ENCODE results near the gene UBE2V1.

The UBE2V1 gene

GRCh38 chr20:50099565-50099991 is 13.4 kb downstream of the UBE2V1 start:
- DNase-seq (ENCODE audit: insufficient read length, low spot score) (no peak), FAIRE-seq (no peak)
- TF ChIP-seq TAF1 (IDR thresholded peaks at IDR 0.05; ENCODE audit: low read depth, low read length), result no peak
- TF ChIP-seq POLR2A (IDR thresholded peaks at IDR 0.05; ENCODE audit: low read depth, low read length), result no peak
- no peak for TF ChIP-seq PAX5 (IDR thresholded peaks at IDR 0.05; ENCODE audit: insufficient read depth, low read length, severe bottlenecking)
- no peak for TF ChIP-seq POLR2AphosphoS5 (IDR thresholded peaks at IDR 0.05; ENCODE audit: low read depth, low read length)
- no peak for TF ChIP-seq SPI1 (IDR thresholded peaks at IDR 0.05; ENCODE audit: low read depth, low read length)
- TF ChIP-seq POU2F2 (IDR thresholded peaks at IDR 0.05; ENCODE audit: low read depth, low read length), result no peak

GRCh38 chr20:50099113-50099512 is 13.8 kb downstream of the UBE2V1 start:
- DNase-seq (ENCODE audit: insufficient read length, low spot score), result no peak
- TF ChIP-seq POU2F2 (IDR thresholded peaks at IDR 0.05; ENCODE audit: low read depth, low read length) (no peak), POLR2AphosphoS5 (IDR thresholded peaks at IDR 0.05; ENCODE audit: low read depth, low read length) (no peak), POLR2A (IDR thresholded peaks at IDR 0.05; ENCODE audit: low read depth, low read length) (no peak), TAF1 (IDR thresholded peaks at IDR 0.05; ENCODE audit: low read depth, low read length) (no peak), SPI1 (IDR thresholded peaks at IDR 0.05; ENCODE audit: low read depth, low read length) (no peak), PAX5 (IDR thresholded peaks at IDR 0.05; ENCODE audit: insufficient read depth, low read length, severe bottlenecking) (no peak)
- FAIRE-seq, result no peak

GRCh38 chr20:50098259-50098658 is 14.7 kb downstream of the UBE2V1 start:
- FAIRE-seq (no peak), DNase-seq (ENCODE audit: insufficient read length, low spot score) (no peak)
- no peak for TF ChIP-seq POU2F2 (IDR thresholded peaks at IDR 0.05; ENCODE audit: low read depth, low read length)
- no peak for TF ChIP-seq PAX5 (IDR thresholded peaks at IDR 0.05; ENCODE audit: insufficient read depth, low read length, severe bottlenecking)
- TF ChIP-seq POLR2AphosphoS5 (IDR thresholded peaks at IDR 0.05; ENCODE audit: low read depth, low read length), result no peak
- no peak for TF ChIP-seq TAF1 (IDR thresholded peaks at IDR 0.05; ENCODE audit: low read depth, low read length)
- no peak for TF ChIP-seq SPI1 (IDR thresholded peaks at IDR 0.05; ENCODE audit: low read depth, low read length)
- TF ChIP-seq POLR2A (IDR thresholded peaks at IDR 0.05; ENCODE audit: low read depth, low read length), result no peak

GRCh38 chr20:50097843-50098242 is 15.1 kb downstream of the UBE2V1 start:
- FAIRE-seq (no peak), DNase-seq (ENCODE audit: insufficient read length, low spot score) (no peak)
- TF ChIP-seq SPI1 (IDR thresholded peaks at IDR 0.05; ENCODE audit: low read depth, low read length), result no peak

- no peak for TF ChIP-seq POLR2A (IDR thresholded peaks at IDR 0.05; ENCODE audit: low read depth, low read length)
- no peak for TF ChIP-seq POU2F2 (IDR thresholded peaks at IDR 0.05; ENCODE audit: low read depth, low read length)
- TF ChIP-seq PAX5 (IDR thresholded peaks at IDR 0.05; ENCODE audit: insufficient read depth, low read length, severe bottlenecking), result no peak
- TF ChIP-seq TAF1 (IDR thresholded peaks at IDR 0.05; ENCODE audit: low read depth, low read length), result no peak
- no peak for TF ChIP-seq SPI1 (IDR thresholded peaks at IDR 0.05; ENCODE audit: low read depth, low read length)
- no peak for TF ChIP-seq POLR2AphosphoS5 (IDR thresholded peaks at IDR 0.05; ENCODE audit: low read depth, low read length)
- FAIRE-seq, result no peak
Observed at GRCh38 chr20:50096237-50096636, 16.7 kb downstream of the UBE2V1 start.

GRCh38 chr20:50095476-50096078 is 17.4 kb downstream of the UBE2V1 start:
- no peak for DNase-seq (ENCODE audit: insufficient read length, low spot score)
- no peak for TF ChIP-seq TAF1 (IDR thresholded peaks at IDR 0.05; ENCODE audit: low read depth, low read length)
- TF ChIP-seq PAX5 (IDR thresholded peaks at IDR 0.05; ENCODE audit: insufficient read depth, low read length, severe bottlenecking), result no peak
- TF ChIP-seq POU2F2 (IDR thresholded peaks at IDR 0.05; ENCODE audit: low read depth, low read length), result no peak
- no peak for TF ChIP-seq SPI1 (IDR thresholded peaks at IDR 0.05; ENCODE audit: low read depth, low read length)
- no peak; the same call in 1 of the 2 replicates for TF ChIP-seq POLR2AphosphoS5 (IDR thresholded peaks at IDR 0.05; ENCODE audit: low read depth, low read length)
- no peak for TF ChIP-seq POLR2A (IDR thresholded peaks at IDR 0.05; ENCODE audit: low read depth, low read length)
- FAIRE-seq, result no peak

More at GRCh38 chr20:50096237-50096636, 16.7 kb downstream of the UBE2V1 start:
- DNase-seq (ENCODE audit: insufficient read length, low spot score), result no peak

GRCh38 chr20:50094522-50094921 is 18.4 kb downstream of the UBE2V1 start:
- FAIRE-seq, result no peak
- DNase-seq (ENCODE audit: insufficient read length, low spot score), result no peak
- TF ChIP-seq POLR2A (IDR thresholded peaks at IDR 0.05; ENCODE audit: low read depth, low read length) (no peak), SPI1 (IDR thresholded peaks at IDR 0.05; ENCODE audit: low read depth, low read length) (no peak), PAX5 (IDR thresholded peaks at IDR 0.05; ENCODE audit: insufficient read depth, low read length, severe bottlenecking) (no peak), POLR2AphosphoS5 (IDR thresholded peaks at IDR 0.05; ENCODE audit: low read depth, low read length) (no peak), TAF1 (IDR thresholded peaks at IDR 0.05; ENCODE audit: low read depth, low read length) (no peak), POU2F2 (IDR thresholded peaks at IDR 0.05; ENCODE audit: low read depth, low read length) (no peak)

- no peak for TF ChIP-seq TAF1 (IDR thresholded peaks at IDR 0.05; ENCODE audit: low read depth, low read length)
- TF ChIP-seq POLR2AphosphoS5 (IDR thresholded peaks at IDR 0.05; ENCODE audit: low read depth, low read length), result no peak
- no peak for TF ChIP-seq PAX5 (IDR thresholded peaks at IDR 0.05; ENCODE audit: insufficient read depth, low read length, severe bottlenecking)
- FAIRE-seq, result no peak
- no peak for DNase-seq (ENCODE audit: insufficient read length, low spot score)
Observed at GRCh38 chr20:50093240-50093639, 19.7 kb downstream of the UBE2V1 start.

- no peak for FAIRE-seq
- no peak for TF ChIP-seq TAF1 (IDR thresholded peaks at IDR 0.05; ENCODE audit: low read depth, low read length)
- TF ChIP-seq SPI1 (IDR thresholded peaks at IDR 0.05; ENCODE audit: low read depth, low read length), result no peak
- no peak for DNase-seq (ENCODE audit: insufficient read length, low spot score)
Observed at GRCh38 chr20:50092436-50092835, 20.5 kb downstream of the UBE2V1 start.

GRCh38 chr20:50089787-50090177 is 23.2 kb downstream of the UBE2V1 start:
- DNase-seq (ENCODE audit: insufficient read length, low spot score) (no peak), FAIRE-seq (no peak)
- TF ChIP-seq PAX5 (IDR thresholded peaks at IDR 0.05; ENCODE audit: insufficient read depth, low read length, severe bottlenecking) (no peak), TAF1 (IDR thresholded peaks at IDR 0.05; ENCODE audit: low read depth, low read length) (no peak), POLR2A (IDR thresholded peaks at IDR 0.05; ENCODE audit: low read depth, low read length) (no peak), POU2F2 (IDR thresholded peaks at IDR 0.05; ENCODE audit: low read depth, low read length) (no peak), SPI1 (IDR thresholded peaks at IDR 0.05; ENCODE audit: low read depth, low read length) (no peak), POLR2AphosphoS5 (IDR thresholded peaks at IDR 0.05; ENCODE audit: low read depth, low read length) (no peak)

All from GM12891 (cell line).